ENCODE data around the gene PACRG. TPM values are rescaled to one million over a fixed set of nuclear protein-coding genes. Genes with fewer than 3 reads are reported as not detected.

The PACRG gene
- total and polyA plus RNA-seq, 8 donors, result 1.8 to 28.6 (median 3.2) TPM; not detected in 2

DNA sequence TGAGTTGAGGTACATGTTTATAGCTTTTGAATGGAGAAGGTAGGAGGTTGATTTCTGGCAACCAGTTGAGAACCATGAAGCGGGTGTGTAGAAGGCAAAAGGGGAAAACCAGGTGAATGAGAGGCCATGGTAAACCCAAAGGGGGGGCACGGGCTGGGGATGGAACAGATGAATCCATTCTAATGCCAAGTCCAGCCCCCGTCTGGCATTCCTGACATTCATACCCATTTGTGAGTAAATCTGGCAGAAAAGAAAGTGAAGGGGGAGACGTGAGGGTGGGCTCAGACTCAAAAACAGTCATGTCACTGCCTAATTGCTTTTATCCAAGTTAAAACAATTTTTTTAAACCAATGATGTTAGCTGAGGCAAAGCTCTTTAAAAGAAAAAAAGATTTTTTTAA is 513.9 kb downstream of the PACRG start:
- H3K27ac ChIP-seq, result no peak overlapping the region
- no peaks in the 10 kb centered on the region for H3K4me1 ChIP-seq
- no peaks in the 10 kb centered on the region for H3K27me3 ChIP-seq
- intact Hi-C loops (cut with DNase I; ENCODE audit: low total_unique reads), result no loop called here
- 71 to 82% (median 79%) methylated on average over 4 of the region's 4 CpGs for WGBS, 5 donors
- TF ChIP-seq, protein P1, sequence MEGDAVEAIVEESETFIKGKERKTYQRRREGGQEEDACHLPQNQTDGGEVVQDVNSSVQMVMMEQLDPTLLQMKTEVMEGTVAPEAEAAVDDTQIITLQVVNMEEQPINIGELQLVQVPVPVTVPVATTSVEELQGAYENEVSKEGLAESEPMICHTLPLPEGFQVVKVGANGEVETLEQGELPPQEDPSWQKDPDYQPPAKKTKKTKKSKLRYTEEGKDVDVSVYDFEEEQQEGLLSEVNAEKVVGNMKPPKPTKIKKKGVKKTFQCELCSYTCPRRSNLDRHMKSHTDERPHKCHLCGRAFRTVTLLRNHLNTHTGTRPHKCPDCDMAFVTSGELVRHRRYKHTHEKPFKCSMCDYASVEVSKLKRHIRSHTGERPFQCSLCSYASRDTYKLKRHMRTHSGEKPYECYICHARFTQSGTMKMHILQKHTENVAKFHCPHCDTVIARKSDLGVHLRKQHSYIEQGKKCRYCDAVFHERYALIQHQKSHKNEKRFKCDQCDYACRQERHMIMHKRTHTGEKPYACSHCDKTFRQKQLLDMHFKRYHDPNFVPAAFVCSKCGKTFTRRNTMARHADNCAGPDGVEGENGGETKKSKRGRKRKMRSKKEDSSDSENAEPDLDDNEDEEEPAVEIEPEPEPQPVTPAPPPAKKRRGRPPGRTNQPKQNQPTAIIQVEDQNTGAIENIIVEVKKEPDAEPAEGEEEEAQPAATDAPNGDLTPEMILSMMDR (IDR thresholded peaks at IDR 0.05), result no peak
- TF ChIP-seq POLR2A (IDR thresholded peaks at IDR 0.05), result no peak
- no peak for TF ChIP-seq EP300 (IDR thresholded peaks at IDR 0.05)
- TF ChIP-seq POLR2AphosphoS5 (IDR thresholded peaks at IDR 0.05), result no peak
- H3K36me3 ChIP-seq, result no peaks in the 10 kb centered on the region
- peak in 1 of 2 donors; percentile 15 for DNase-seq
- no peak overlapping the region for H3K4me3 ChIP-seq
- H3K9me3 ChIP-seq, result no peaks in the 10 kb centered on the region

DNA sequence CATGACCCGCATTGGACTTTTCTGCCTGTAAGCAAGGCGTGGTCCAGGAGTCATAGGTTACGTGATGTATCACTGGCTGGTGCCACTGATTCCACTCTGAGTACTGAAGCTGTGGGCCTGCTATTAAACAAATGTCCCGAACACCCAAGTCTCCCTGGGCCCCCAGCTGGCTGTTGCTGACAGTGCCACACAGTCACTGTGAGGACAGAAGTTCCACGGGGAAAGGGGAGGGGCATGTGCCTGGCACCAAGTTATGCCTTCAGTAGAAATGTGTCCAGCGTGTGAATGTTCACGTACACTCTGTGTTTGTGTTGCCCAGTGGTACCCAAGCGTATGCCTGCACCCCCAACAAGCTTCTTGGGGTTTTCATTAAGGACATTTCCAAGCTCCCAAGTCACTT is 515.3 kb downstream of the PACRG start:
- Histone ChIP-seq H3K36me3 (no peaks in the 10 kb centered on the region), H3K27ac (no peak overlapping the region), H3K4me1 (no peaks in the 10 kb centered on the region), H3K27me3 (no peaks in the 10 kb centered on the region), H3K9me3 (no peaks in the 10 kb centered on the region), H3K4me3 (no peak overlapping the region)
- no peak for DNase-seq
- 61 to 86% (median 80%) methylated on average over 8 of the region's 8 CpGs for WGBS, 5 donors
- intact Hi-C loops (cut with DNase I; ENCODE audit: low total_unique reads), result no loop called here
- TF ChIP-seq POLR2A (IDR thresholded peaks at IDR 0.05), result no peak
- no peak for TF ChIP-seq EP300 (IDR thresholded peaks at IDR 0.05)
- no peak for TF ChIP-seq POLR2AphosphoS5 (IDR thresholded peaks at IDR 0.05)
- TF ChIP-seq, protein P1 (IDR thresholded peaks at IDR 0.05), result no peak

DNA sequence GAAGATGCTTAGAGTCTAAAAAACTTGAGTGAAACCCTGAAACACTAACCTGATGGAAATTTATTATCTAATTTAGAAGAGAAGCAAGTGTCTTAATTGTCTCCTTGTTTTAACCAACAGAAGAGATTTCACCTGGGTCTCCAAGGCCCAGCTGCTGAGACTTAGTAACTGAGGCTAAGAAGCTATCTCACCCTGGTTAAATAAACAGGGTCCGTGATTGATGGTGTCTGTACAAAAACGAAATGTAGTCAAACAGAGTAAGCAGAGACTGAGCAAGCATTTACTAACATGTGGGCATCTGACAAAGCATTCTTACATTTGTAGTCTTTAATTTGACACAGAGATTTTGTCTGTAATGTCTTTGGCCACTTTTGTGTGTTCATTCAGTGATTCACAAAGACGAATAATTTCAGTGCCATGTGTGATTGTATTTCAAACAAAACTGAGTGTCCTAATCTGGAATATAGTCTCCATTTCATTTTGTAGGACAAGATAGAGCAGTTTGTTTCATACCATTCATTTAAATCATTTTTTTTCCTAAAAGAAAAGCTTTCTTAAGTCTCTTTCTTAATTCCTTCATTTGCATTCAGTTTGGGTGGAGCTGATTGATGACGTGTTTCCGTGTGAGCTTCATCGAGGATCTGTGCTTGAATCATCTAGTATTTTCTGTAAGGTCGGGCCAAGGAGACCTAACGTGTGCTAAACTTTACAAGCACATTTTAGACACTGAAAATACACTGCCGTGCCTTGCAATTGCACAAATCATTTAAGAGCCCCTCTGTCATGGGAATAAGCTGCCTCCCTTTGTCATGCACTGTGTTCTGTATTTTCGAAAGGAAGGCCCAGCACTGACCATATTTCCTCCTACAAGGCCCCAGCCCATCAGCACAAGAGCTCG is 516.2 kb downstream of the PACRG start:
- Histone ChIP-seq H3K9me3 (no peaks in the 10 kb centered on the region), H3K4me1 (no peaks in the 10 kb centered on the region), H3K27ac (no peak overlapping the region), H3K4me3 (no peak overlapping the region), H3K36me3 (no peaks in the 10 kb centered on the region), H3K27me3 (no peaks in the 10 kb centered on the region)
- TF ChIP-seq, protein P1 (IDR thresholded peaks at IDR 0.05), result no peak
- TF ChIP-seq POLR2A (IDR thresholded peaks at IDR 0.05) (no peak), POLR2AphosphoS5 (IDR thresholded peaks at IDR 0.05) (no peak), EP300 (IDR thresholded peaks at IDR 0.05) (no peak)
- WGBS, 5 donors, result 66 to 77% (median 71%) methylated on average over 11 of the region's 11 CpGs
- intact Hi-C loops (cut with DNase I; ENCODE audit: low total_unique reads), result no loop called here
- DNase-seq, result no peak

DNA sequence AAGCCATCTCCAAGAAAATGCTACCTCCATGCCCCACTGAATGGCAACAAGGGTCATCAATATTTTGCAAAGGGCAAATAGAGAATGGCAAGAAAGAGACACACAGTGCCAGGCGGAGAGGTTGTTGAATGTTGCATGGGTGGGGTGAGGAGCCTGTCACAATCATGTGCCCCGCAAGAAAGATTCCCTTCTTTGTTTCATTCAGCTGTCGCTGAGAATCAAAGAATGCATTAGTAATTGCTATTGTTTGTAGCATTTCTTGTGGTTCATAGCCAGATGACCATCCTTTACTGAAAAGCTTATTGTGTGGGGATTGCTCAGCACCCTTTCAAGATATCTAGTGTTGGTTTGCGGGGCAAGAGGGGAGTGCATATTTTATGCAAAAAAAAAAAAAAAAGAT is 520.3 kb downstream of the PACRG start:
- TF ChIP-seq EP300 (IDR thresholded peaks at IDR 0.05) (no peak), POLR2A (IDR thresholded peaks at IDR 0.05) (no peak), POLR2AphosphoS5 (IDR thresholded peaks at IDR 0.05) (no peak)
- TF ChIP-seq, protein P1 (IDR thresholded peaks at IDR 0.05), result no peak
- H3K9me3 ChIP-seq, result no peaks in the 10 kb centered on the region
- WGBS, 5 donors, result 78 to 90% (median 87%) methylated on average over 4 of the region's 4 CpGs
- H3K36me3 ChIP-seq, result no peaks in the 10 kb centered on the region
- H3K27me3 ChIP-seq, result no peaks in the 10 kb centered on the region
- DNase-seq, result no peak
- H3K4me1 ChIP-seq, result no peaks in the 10 kb centered on the region
- intact Hi-C loops (cut with DNase I; ENCODE audit: low total_unique reads), result no loop called here
- no peak overlapping the region for H3K4me3 ChIP-seq
- H3K27ac ChIP-seq, result no peak overlapping the region

Measured in stomach (tissue), 9 donors.